HG02840 (cell line): ENCODE measurements around the gene WDR45B.

Source experiments
- ATAC-seq: cut with Tn5 transposase; IDR thresholded peaks from one replicate; pipeline ENCODE4 v1.9.1; 2021; ENCODE audit warnings: mild to moderate bottlenecking, moderate library complexity, moderate number of reproducible peaks; ENCODE audit not compliant: unreplicated experiment, low FRiP score

The WDR45B gene

DNA sequence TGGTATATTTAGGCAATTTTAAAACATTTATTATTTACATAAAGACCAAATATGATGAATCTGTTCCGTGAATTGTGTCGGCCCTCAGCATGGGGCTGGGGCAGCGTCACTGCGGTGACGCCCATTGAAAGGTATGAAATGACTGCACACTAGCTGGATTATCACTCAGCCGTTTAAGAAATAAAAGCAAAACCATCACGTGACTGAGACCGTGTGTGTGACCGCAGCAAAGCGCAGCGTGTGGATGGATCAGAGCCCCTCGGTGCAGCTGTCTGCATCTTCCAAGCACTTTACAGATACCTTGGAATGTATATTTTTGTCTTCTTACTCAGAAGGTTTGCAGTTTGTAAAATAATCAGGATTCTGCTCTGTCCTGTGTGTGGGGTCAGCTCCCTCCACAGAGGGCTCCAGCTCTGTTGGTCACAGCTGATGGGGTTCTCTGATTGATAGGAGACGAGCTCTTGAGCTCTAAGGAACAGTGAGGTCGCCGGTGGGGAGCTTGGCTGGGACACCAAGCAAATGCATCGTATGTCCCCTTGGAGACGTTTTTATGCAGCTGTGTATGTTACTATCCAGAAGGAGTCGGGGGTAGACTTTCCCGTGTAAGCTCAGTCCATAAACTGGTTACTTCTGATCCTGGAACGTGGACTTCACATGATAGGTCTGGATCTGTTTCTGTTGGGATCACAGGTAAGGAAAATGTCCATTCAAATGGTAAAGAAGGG is 45.1 kb downstream of the WDR45B start:
- ATAC-seq, result no peak

DNA sequence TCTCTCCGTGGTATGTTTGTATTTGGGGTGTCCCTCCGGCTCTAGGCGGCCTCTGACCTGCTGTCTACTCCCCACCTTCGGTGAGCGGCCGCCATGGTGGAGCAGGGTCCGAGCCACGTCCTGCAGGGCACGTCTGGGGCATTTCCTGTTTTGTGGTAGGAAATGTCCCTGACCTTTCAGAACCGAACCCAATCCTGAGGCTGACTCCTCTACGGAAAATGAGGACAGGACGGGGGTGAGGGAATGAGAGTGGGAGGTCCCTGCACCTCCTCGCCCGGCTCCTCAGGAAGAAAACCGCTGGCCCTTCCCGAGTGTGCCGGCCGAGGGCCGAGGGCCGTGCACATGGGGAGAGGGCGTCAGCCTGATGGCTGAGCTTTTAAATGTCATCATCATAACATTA is 45.8 kb downstream of the WDR45B start:
- no peak for ATAC-seq

DNA sequence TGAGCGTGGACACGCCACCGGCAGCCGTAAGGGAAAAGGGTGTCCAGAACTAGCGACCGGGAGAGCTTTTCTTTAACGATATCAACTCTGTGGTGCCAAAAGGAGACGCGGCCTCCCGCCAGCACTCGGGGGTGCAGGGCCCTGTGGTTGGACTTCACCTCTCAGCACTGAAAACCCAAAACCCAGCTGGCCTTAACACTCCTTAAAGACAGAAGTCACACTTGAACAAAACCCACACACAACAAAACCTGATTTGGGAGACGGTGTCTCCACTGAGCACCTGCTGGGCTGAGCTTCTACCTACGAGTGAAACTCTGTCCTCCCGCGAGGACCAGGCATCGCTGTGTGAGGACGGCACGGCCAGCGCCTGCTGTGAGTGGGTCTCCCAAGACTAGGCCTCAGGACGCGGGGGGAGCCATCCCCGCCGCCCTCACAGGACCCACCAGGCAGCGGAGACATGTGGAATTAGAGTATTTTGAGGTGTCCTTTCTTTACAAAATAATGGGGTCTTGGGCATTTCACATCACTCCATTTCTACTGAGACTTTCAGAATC is 46.7 kb downstream of the WDR45B start:
- ATAC-seq, result no peak

DNA sequence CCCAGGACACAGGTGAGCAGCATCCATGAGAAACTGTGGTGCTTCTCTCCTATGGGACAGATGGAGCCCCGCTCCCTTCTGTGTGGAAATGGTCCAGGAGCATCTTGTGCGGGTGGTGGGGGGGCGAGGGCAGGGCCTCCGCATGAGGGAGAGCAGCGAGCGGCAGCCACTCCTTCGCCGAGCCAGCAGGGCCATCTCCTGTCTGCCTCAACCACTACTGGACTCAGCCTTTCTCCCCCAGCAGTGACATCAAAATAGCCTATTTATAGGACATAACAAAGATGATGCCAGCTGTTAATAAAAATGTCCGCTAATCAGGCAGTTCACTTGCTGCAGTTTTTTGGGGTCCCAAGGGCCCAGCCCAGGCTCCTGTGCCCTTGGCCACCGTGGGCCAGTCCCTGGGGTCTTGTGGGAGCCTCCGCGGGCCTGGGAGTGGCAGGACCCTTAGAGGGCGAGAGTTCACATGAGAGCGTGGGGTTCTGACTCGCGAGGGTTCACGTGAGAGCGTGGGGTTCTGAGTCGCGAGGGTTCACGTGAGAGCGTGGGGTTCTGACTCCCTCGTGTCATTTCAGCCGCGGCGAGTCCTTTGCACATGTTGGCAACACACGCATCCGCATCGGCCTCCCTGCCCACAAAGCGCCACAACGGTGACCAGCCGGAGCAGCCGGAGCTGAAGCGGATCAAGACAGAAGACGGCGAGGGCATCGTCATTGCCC is 47.4 kb downstream of the WDR45B start:
- no peak for ATAC-seq

DNA sequence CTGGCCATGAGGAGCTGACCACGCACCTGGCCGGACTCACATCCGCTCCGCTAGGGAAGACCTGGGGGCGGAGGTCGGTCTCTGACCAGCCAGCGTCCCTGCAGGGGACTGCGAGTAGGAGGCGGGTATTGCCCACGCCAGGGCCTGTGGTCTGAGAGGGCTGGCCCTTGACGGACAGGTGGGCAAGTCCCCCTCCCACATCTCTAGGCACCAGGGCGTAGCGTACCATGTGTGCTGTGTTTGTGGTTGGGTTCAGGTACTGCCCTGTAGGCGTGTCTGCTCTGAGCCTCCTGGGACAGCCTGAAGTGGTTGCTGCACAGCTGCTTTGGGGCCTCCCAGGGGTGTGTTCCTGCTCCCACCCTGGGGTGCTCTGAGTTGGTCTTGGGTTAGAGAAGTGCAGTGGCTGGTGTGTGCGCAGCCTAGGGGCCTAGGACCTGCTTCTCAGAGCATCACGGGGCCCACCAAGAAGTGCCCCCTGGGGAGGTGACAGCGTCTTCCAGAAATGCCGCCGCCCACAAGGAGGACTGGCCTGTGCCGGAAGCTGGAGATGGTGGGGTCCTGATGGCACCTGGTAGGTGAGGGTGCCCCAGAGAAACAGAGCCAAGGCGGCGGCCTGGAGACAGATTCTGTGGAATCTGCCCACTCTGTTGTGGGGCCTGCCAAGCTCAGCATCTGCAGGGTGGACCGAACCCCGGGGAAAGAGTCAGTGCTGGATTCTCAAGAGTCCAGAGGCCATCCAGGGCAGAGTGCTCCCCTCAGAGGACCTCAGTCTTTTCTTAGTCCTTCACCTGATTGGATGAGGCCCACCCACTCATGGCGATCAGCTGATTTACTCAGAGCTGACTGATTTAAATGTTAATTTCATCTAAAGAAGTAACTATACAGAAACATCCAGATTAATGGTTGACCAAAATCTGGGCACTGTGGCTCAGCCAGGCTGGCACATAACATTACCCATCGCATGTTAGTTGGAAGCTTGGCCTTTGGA is 48.3 kb downstream of the WDR45B start:
- ATAC-seq, result no peak

DNA sequence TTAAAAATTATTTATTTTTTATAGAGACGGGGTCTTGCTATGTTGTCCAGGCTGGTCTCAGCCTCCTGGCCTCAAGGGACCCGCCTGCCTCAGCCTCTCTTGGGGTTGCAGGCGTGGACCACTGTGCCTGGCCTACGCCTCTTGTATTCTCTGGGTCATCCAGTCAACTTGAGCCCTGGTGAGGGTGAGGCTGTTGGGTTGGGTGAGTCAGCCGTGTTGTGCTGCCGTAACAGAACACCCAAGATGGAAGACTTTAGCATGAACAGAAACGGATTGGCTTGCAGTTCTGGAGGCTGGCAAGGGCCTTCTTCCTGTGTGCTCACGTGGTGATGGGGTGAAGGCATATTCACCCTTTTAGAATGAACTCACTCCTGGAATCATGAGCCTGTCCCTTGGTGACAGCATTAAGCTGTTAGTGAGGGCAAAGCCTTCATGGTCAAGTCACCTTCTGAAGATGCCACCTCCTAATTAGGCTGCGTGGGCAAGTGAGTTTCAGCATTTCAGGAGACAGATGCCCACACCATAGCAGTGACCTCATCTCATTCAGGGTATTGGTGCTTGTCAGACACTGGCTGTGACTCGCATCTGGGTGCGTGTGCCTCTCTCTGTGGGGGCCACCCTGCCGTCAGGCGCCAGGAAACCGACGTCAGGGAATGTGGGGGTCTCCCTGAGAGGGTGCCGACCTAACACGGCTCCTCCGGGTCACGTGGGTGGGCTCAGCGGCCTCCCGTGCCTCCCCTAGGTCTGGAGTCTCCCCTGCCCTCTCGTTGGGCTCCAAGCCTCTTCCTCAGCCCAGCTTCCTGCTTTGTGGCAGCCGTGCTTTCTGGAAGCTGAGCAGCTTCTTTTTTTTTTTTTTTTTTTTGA is 49.8 kb downstream of the WDR45B start:
- ATAC-seq, result no peak

DNA sequence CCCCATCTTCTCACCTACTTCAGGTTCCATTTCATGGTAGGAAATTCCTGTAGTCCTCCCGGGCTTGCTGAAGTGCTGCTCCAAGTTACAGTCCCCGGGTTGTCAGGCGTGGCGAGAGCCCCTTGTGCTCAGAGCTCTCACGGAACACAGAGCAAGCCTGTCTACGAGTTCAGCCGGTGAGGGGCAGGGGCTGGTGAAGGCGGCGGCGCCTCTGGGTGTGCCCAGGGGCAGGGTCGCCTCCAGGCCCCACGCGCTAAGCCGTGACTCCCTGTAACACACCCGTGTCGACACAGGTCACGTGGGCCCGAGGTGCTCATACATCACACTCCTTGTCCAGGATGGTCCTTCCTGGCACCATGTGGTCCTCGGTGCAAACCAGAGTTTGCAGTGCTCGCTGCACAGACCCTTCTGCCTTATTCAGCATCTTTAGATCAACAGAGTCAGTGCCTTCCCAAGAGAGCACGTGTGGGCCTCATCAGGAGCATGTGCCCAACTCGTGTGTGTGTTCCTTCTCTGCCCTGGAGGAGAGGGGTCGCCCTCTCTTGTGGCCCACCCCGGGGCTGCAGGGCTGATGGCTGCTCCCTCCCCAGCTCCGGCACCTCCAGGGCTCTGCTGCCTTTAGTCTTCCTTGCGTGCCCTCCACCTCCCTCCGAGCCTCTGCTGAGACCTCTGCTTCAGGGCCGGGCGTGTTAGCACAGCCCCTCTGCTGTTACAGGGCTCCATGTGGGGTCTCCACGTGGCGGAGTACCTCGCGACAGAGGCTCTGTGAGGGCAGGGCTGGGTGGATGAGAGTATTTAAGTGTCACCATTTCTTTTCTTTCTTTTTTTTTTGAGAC is 51.2 kb downstream of the WDR45B start:
- no peak for ATAC-seq

DNA sequence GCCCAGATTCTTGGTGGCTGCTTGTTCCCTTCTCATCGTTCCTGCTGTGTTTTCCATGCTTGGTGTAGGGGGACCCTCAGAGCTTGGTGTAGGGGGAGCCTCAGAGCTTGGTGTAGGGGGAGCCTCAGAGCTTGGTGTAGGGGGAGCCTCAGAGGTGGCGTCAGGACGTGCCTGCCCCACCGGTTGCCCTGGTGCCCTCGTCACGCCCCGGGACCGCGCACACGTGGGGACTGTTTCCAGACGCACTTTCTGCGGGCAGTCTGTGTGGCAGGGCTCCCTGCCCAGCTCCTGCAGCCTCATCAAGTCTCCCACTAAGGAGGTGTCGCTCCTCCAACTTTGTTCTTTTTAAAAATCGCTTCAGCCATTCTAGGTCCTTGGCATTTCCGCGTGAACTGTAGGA is 51.9 kb downstream of the WDR45B start:
- ATAC-seq, result no peak

DNA sequence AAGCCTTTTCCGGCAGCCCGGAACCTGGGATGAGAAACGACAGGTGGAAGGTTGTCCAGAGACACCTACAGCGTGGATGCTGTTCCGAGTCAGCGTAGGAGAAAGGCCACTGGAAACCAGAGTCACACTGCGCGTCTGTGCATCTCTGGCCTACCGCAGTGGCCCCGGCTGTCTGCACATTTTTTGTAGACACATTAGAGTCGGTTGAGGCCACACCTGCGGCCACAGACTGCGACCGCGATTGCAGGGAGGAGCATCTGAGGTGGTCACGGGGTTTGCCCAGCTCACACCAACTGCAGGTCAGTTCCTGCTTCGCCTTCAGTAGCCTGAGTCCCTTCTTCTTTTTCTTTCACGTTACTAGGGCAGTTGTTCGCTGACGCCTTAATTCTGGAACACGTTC is 52.4 kb downstream of the WDR45B start:
- no peak for ATAC-seq

DNA sequence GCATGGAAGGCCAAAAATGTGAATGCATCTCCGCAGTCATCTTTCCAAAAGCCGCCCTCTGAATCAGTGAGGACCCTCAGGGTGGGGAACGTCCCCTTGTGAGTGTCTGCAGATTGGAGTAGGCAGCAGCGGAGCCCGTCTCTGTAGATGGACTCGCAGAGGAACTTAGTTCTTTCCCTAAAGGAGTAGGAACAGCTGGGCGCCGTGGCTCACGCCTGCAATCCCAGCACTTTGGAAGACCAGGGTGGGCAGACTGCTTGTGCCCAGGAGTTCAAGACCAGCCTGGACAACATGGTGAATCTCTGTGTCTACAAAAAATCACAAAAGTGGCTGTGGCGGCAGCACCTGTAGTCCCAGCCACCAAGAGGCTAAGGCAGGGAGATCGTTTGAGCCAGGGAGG is 53.7 kb downstream of the WDR45B start:
- ATAC-seq, result no peak

DNA sequence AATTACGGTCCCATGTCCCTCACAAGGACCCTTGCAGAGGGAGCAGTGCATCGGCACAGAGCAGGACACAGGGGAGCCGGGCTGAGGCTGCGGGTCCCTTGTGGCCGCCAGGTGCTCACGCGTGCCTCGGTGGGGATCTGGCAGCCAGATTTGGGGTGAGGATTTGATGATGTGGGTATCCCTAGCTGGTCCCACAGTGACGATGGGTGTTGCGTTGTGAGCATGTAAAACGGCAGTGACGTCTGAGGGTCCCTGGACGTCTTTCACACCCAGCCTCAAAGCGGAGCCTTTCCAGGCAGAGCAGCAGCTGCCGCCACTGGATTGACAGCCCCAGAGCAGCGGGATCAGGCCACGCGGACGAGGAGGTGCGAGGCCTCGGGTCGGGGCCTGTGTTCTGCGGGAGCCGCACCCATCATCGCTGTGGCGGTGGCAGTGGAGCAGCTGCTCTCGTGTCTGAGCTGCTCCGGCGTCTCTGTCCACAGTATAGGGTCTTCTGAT is 54.6 kb downstream of the WDR45B start:
- no peak for ATAC-seq

DNA sequence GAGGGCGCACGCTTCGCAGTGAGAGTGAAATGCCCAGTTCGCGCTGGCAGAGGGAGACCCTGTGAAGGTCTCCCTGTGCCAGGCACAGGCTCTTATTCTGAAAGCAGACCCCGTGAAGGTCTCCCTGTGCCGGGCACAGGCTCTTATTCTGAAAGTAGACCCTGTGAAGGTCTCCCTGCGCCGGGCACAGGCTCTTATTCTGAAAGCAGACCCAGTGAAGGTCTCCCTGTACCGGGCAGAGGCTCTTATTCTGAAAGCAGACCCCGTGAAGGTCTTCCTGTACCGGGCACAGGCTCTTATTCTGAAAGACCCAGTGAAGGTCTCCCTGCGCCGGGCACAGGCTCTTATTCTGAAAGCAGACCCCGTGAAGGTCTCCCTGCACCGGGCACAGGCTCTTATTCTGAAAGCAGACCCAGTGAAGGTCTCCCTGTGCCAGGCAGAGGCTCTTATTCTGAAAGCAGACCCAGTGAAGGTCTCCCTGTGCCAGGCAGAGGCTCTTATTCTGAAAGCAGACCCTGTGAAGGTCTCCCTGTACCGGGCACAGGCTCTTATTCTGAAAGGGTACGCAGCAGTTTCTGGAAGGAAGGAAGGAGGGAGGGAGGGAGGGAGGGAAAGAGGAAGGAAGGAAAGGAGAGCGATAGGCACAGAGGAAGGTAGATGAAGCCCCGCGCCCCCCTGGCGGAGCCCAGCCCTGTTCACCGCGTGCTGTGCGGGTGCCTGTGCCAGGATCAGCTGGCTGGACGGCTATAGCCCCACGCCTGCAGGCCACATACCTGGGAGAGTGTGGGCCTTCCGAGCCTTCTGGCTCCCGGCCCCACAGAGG is 55.3 kb downstream of the WDR45B start:
- ATAC-seq, result no peak

DNA sequence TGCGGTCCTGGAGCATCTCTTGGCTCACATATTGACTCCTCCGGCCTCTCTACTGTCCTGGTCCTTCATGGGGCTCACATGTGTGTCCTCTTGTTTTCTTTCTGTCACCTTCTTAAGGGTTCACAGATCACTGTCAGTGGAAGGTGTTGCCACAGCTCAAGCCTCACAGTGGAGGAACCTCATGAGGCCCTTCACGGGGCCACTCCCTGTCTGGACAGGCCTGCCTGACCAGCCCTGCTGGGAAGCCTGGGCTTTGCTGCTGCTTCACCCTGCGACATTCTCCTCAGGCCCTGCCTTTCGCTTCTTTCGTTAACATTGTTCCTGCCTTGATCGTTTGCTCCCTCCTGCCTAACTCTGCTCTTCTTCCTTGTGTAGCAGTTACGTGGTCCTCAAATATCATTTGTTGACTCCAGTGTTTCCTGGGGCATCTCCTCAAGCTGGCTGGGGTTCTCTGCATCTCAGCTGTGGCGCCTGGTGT is 55.9 kb downstream of the WDR45B start:
- ATAC-seq, result no peak

DNA sequence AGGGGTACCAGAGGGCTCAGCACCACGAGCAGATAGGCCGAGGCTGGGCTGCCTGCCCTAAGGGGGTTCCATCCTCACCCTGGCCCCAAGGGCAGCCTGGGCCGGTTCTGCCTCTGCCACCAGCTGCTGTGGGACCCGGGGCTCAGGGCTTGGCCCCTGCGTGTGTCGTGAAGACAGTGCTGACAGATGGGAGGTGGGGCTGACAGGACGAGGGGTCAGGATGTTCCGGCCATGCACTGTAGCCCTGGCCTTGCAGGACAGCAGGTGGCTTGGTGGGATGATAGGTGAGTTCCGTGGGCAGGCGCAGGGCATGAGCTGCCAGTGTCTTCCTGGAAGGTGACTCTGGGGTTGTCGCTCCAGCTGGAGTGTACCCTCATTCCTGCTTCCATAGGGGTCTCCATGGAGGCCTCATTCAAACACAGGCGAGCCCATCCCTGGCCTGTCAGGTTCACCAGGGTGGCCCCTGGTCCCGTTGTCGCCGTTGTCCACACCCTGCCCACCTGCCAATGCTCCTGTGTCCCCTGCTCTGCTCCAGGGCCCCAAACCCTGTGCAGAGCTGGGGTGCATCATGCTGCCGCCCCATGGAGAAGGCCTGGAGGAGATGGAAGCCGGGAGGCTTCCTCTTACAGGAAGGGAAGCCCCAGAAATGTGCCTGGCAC is 57.2 kb downstream of the WDR45B start:
- ATAC-seq, result no peak

DNA sequence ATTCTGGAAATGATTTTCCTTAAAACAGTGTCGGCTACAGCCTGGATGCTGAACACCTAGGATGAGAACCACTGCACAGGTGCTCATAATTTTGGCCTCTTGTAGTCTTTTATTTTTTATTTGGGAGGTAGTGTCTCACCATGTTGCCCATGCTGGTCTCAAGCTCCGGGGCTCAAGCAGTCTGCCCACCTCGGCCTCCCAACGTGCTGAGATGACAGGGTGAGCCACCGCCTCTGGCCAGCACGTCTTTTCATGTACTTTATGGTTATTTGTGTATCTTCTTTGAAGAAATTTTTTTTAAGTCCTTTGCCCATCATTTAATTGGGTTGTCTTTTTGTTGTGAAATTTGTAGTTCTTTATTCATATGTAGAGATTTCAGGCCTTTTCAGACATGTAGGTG is 58.0 kb downstream of the WDR45B start:
- no peak for ATAC-seq

DNA sequence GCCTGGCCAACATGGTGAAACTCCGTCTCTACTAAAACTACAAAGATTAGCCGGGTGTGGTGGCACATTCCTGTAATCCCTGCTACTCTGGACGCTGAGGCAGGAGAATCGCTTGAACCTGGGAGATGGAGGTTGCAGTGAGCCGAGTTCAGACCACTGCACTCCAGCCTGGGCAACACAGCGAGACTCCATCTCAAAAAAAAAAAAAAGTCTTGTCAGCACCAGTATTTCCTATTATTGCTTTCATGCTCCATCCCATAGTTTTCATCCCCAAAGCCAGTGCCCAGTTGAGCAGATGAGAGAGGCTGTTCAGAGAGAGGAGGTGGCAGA is 58.4 kb downstream of the WDR45B start:
- no peak for ATAC-seq
